Upper lobe of left lung (tissue), 6 donors: ENCODE data around the gene AGPAT4. TPM values are rescaled to one million over a fixed set of nuclear protein-coding genes. Genes with fewer than 3 reads are reported as not detected.

Experiments used
- ATAC-seq, 2 donors: fragments of 200-7000 bp; cut with Tn5 transposase; one replicate each; pipeline ENCODE4 v1.9.1; 2022; ENCODE audit warnings: mild to moderate bottlenecking in 2 of 2, moderate library complexity in 2 of 2; ENCODE audit not compliant: low FRiP score in 2 of 2
- DNase-seq, 2 donors: peaks; one replicate each; pipeline ENCODE4 v3.0.0-alpha.2; 2019 to 2020
- H3K27ac ChIP-seq, 4 donors: fragments of 200-600 bp; sonication (generic); one replicate each; pipeline ENCODE4 v1.5.1; 2016 to 2019
- H3K27me3 ChIP-seq, 4 donors: fragments of 200-600 bp; sonication (generic); one replicate each; pipeline ENCODE4 v1.5.1; 2017 to 2019
- H3K36me3 ChIP-seq, 4 donors: fragments of 200-600 bp; sonication (generic); one replicate each; pipeline ENCODE4 v1.5.1; 2016 to 2019
- H3K4me1 ChIP-seq, 4 donors: fragments of 200-600 bp; sonication (generic); one replicate each; pipeline ENCODE4 v1.5.1; 2018 to 2019
- H3K4me3 ChIP-seq, 4 donors: fragments of 200-600 bp; sonication (generic); one replicate each; pipeline ENCODE4 v1.5.1; 2017 to 2019; ENCODE audit warnings: mild to moderate bottlenecking in 2 of 4, moderate library complexity in 1 of 4
- H3K9me3 ChIP-seq, 4 donors: fragments of 200-600 bp; sonication (generic); one replicate each; pipeline ENCODE4 v1.5.1; 2018 to 2019
- EP300 ChIP-seq, 4 donors: sonication (generic); formaldehyde crosslinking; IDR thresholded peaks; one replicate each; pipeline ENCODE4 v1.5.1; 2017; ENCODE audit warnings: antibody characterized with exemption in 4 of 4, control low read depth in 2 of 4
- POLR2A ChIP-seq, 4 donors: fragments of 450-650 bp; IDR thresholded peaks; one replicate each; pipeline ENCODE4 v1.5.1; 2016 to 2017; ENCODE audit warnings: antibody characterized with exemption in 4 of 4, mild to moderate bottlenecking in 2 of 4
- POLR2AphosphoS5 ChIP-seq, 2 donors: sonication (generic); formaldehyde crosslinking; IDR thresholded peaks; one replicate each; pipeline ENCODE4 v1.5.1; 2017; ENCODE audit warnings: antibody characterized with exemption in 2 of 2
- WGBS, 2 donors: methylation state at CpG; one replicate each; pipeline ENCODE4 v1.1.5; 2017 to 2018; 5-methylcytosine and 5-hydroxymethylcytosine counted together
- total RNA-seq, 6 donors: library from RNA; depleted of rRNA in 4 of 6; stranded (reverse); fragments of >200 nt in 4 of 6; gene quantifications; one replicate each; pipeline versions ENCODE4 v1.1.0 to v1.2.1, GENCODE V29; 2016 to 2021
- TF ChIP-seq, protein P1 (sequence below), 6 experiments: fragments of 450-650 bp in 4 of 6; fragments of 200-600 bp in 2 of 6; sonication (generic) in 2 of 6; IDR thresholded peaks; one replicate each; pipeline ENCODE4 v1.5.1; 2016 to 2019; ENCODE audit warnings: antibody characterized with exemption in 6 of 6
- donor health status: DM: no; HTN: no; CAD: no; lungs with moderate emphysema.
- donor health status: DM: no; HTN: yes; CAD: no; lungs with severe emphysema.

Gene AGPAT4
- total RNA-seq, 6 donors from 2014 or later: 7.0 to 26.3 (median 14.4) TPM

DNA sequence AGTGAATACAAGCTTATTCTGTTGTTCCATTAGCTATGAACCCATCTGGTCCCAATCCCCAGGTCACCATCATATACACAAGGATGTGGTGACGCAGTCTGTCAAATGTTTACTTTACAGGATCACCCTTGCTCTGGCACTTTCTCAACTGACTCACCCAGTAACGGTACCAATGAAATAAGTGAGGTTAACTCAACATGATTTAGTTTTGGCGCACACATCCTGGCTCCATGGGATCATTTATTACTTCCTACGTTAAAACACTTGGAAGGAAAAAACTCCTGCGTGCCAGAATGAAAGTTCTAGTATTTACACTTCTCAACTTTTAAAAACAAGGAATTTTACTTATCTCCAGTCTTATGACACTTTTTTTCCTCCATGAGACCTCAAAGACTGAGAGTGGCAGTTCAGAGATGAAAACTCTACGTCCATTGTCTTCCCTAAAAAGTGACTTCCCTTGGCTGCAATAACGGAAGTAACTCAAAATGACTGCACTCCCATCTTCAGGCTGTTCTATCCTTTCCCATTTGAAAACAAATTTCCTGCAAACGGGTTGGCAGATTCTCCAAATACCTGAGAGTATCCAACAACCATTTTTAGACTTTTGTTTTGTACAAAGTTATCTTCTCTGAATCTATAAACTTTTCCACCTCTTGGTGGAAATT lies 15.9 kb downstream of the AGPAT4 start:
- Histone ChIP-seq H3K9me3 (no peaks in the 10 kb centered on the region), H3K4me1 (peaks cover 0 to 4% (median 0%) of the 10 kb centered on the region in 4 donors), H3K27me3 (no peaks in the 10 kb centered on the region), H3K27ac (peak overlapping the region in 1 of 4 donors; percentile 24), H3K36me3 (peaks cover 0 to 3% (median 0%) of the 10 kb centered on the region in 4 donors), H3K4me3 (no peak overlapping the region)
- 45 to 55% methylated on average over 8 of the region's 8 CpGs for WGBS, 2 donors
- no peak for TF ChIP-seq POLR2A (IDR thresholded peaks at IDR 0.05)
- no peak for TF ChIP-seq EP300 (IDR thresholded peaks at IDR 0.05)
- TF ChIP-seq, protein P1, sequence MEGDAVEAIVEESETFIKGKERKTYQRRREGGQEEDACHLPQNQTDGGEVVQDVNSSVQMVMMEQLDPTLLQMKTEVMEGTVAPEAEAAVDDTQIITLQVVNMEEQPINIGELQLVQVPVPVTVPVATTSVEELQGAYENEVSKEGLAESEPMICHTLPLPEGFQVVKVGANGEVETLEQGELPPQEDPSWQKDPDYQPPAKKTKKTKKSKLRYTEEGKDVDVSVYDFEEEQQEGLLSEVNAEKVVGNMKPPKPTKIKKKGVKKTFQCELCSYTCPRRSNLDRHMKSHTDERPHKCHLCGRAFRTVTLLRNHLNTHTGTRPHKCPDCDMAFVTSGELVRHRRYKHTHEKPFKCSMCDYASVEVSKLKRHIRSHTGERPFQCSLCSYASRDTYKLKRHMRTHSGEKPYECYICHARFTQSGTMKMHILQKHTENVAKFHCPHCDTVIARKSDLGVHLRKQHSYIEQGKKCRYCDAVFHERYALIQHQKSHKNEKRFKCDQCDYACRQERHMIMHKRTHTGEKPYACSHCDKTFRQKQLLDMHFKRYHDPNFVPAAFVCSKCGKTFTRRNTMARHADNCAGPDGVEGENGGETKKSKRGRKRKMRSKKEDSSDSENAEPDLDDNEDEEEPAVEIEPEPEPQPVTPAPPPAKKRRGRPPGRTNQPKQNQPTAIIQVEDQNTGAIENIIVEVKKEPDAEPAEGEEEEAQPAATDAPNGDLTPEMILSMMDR (IDR thresholded peaks at IDR 0.05): no peak
- TF ChIP-seq POLR2AphosphoS5 (IDR thresholded peaks at IDR 0.05): no peak
- ATAC-seq: peak in 1 of 2 donors; percentile 85
- DNase-seq: no peak

DNA sequence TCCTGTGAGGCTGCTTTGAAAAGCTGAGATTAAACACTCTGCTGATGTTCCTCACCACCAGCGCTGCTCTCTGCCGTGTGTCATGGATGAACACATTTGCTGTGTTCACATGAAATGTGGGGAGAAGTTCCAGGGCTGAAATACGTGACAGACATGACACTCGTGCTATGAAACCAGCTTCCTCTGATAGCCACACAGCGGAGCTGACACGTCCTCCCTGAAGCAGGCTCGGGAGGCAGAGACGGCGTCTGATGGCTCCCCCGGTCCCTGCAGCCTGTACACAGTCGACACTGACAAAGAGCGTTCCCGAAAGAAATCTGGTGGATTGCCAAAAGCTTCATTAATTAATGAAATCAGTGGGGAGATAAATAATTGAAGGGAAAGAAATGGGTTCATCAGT lies 17.5 kb downstream of the AGPAT4 start:
- ATAC-seq (no peak), DNase-seq (no peak)
- Histone ChIP-seq H3K27ac (no peak overlapping the region), H3K27me3 (no peaks in the 10 kb centered on the region), H3K9me3 (no peaks in the 10 kb centered on the region), H3K4me1 (peaks cover 0 to 4% (median 0%) of the 10 kb centered on the region in 4 donors), H3K36me3 (no peaks in the 10 kb centered on the region), H3K4me3 (no peak overlapping the region)
- 93 to 97% methylated on average over 12 to 13 of the region's 13 CpGs for WGBS, 2 donors
- TF ChIP-seq POLR2AphosphoS5 (IDR thresholded peaks at IDR 0.05) (no peak), POLR2A (IDR thresholded peaks at IDR 0.05) (no peak), EP300 (IDR thresholded peaks at IDR 0.05) (no peak)
- TF ChIP-seq, protein P1 (IDR thresholded peaks at IDR 0.05): no peak

DNA sequence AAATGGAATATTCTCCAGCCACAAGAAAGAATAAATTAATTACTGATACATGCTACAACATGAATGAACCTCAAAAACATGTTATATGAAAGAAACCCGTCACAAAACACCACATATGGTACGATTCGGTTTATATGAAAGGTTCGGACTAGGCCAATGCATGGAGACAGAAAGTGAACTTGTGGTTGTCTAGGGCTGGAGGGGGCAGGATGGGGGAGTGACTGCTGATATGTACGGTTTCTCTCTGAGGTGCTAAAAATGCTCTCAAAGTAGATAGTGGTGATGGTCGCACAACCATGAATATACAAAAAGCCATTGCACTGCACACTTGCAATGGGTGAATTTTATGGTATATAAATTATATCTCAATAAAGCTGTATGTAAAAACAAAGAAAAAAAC lies 18.3 kb downstream of the AGPAT4 start:
- ATAC-seq (no peak), DNase-seq (no peak)
- Histone ChIP-seq H3K27ac (no peak overlapping the region), H3K9me3 (no peaks in the 10 kb centered on the region), H3K4me3 (no peak overlapping the region), H3K27me3 (no peaks in the 10 kb centered on the region), H3K4me1 (peaks cover 0 to 4% (median 0%) of the 10 kb centered on the region in 4 donors), H3K36me3 (no peaks in the 10 kb centered on the region)
- WGBS, 2 donors: 96% methylated on average over 6 of the region's 6 CpGs
- TF ChIP-seq EP300 (IDR thresholded peaks at IDR 0.05): no peak
- TF ChIP-seq, protein P1 (IDR thresholded peaks at IDR 0.05): no peak
- TF ChIP-seq POLR2AphosphoS5 (IDR thresholded peaks at IDR 0.05): no peak
- no peak for TF ChIP-seq POLR2A (IDR thresholded peaks at IDR 0.05)

DNA sequence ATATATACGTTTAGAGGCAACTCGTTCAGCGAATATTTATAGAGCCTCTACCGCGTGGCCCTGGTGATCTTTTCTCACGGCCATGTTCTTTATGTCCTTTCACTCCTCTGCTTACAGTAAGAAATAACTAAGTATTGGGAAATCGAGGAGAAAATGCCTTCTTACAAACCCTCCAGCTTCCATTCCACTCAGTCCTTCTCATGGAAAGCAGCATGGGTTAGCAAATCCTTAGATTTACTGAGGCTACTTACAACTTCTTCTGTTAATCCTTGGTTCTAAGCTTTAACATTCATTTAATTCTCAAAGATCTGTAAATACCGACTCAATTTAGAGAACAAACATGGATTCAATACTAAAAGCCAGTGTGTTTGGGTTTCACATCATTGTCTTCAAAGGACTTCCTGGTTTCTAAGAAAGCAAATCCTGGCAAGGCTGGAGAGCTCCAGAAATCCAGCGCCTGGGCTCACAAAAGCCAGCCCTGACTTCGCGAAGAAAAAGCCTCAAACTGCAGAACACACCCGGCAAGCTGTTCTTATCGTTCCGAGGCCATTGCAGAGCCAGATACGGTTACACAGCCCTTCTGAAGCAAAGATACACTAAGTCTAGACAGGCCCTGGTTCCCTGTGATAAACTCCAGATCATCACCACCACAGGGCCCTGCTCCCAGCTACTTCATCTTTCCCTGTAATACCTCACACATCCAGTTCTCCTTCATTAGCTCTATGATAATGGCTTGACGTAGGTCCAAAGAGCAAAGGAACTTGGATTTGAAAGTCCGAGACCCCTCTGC lies 19.2 kb downstream of the AGPAT4 start:
- DNase-seq (no peak), ATAC-seq (no peak)

More for the DNA sequence above, 19.2 kb downstream of the AGPAT4 start:
- Histone ChIP-seq H3K9me3 (no peaks in the 10 kb centered on the region), H3K4me3 (no peak overlapping the region), H3K36me3 (no peaks in the 10 kb centered on the region), H3K4me1 (peaks cover 0 to 4% (median 0%) of the 10 kb centered on the region in 4 donors), H3K27ac (no peak overlapping the region), H3K27me3 (no peaks in the 10 kb centered on the region)
- TF ChIP-seq POLR2A (IDR thresholded peaks at IDR 0.05): no peak
- TF ChIP-seq EP300 (IDR thresholded peaks at IDR 0.05): no peak
- TF ChIP-seq, protein P1 (IDR thresholded peaks at IDR 0.05): no peak
- no peak for TF ChIP-seq POLR2AphosphoS5 (IDR thresholded peaks at IDR 0.05)
- 67 to 74% methylated on average over 17 of the region's 17 CpGs for WGBS, 2 donors
